Activated CD4-positive, alpha-beta T cell treated with anti-CD3 and anti-CD28 coated beads for 1 hour (primary cell): ENCODE results near the gene AP1G1.
A peak's percentile ranks its signal among the peaks of the same experiment; 100 is the strongest.

Experiments used
- DNase-seq: peaks from one replicate; pipeline ENCODE4 v3.0.0-alpha.2; 2020

Gene AP1G1

DNA sequence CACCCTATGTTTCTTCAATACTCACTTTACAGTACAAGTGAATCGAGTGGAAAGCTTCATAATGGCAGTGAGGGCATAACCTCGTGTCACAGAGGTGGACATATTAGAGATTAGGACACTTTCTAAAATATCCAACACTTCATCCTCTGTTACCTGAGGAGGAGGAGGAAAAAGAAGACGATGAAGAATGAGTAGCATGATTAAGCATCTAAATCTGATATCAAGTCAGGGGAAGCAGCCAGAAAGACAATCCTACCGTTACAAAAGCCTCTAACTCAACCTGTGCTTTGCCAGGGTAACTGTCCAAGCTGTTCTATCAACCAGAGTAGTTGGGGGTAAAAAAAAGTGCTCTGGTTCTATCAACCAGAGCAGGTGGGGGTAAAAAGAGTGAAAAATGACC, 60.4 kb downstream of the AP1G1 start:
- DNase-seq, result no peak

DNA sequence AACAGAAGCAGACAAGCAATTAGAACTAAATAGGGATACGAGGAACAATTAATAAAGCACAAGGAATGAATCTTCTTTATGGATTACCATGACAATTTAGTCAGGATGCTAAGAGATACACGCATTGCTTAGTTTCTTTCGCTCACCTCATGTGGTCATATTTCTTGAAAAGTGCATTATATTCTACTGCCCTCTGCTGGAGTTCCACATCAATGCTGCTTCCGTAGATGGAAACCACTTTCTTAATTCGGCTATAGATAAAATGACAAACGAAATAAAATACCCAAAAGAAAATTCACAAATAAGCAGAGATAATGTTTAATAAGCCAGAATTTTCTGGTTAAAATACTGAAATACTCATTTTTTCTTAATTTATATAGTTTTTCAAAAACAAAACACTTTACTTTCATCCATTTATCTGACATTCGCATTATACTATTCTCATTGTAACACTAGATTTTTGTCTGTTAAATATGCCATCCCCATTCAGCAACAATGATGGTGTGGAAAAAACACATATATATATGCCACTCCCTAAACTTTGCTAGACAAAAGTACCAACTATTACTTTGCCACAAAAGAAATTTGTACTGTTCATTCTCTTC, 62.1 kb downstream of the AP1G1 start:
- no peak for DNase-seq

DNA sequence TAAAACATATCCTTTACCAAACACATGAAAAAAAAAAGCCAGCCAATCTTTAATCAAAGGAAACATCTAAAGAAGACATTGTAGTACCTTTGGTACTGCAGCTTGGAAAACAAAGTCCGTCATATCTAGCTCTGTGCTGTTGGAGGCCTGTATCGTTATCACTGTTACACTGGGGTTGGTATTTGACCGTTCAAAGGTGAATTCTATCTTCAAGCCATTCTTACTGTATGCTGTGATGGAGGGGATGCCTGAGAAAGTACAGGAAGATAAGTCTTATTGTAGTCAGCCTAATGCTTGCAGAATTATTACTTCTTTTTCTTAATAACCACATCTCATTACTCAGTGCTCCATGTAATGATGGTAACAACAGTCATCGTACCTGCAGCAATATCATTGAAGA, 69.8 kb downstream of the AP1G1 start:
- DNase-seq, result no peak

DNA sequence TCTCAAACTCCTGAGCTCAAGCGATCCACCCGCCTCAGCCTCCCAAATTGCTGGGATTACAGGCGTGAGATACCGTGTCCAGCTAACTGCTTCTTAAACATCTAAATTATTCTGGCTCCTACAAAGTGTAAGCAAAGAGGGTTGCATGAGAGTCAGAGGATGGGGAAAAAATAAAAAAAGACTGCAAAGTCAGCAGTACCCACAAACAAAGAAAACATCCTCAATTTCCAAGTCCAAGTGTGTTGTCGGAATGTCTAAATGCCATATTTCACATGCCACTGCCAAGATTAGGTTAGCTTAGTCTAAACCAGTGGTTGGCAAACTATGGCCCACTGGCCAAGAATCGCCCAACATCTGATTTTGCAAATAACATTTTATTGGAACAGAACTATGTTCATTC, 71.1 kb downstream of the AP1G1 start:
- DNase-seq, result no peak

DNA sequence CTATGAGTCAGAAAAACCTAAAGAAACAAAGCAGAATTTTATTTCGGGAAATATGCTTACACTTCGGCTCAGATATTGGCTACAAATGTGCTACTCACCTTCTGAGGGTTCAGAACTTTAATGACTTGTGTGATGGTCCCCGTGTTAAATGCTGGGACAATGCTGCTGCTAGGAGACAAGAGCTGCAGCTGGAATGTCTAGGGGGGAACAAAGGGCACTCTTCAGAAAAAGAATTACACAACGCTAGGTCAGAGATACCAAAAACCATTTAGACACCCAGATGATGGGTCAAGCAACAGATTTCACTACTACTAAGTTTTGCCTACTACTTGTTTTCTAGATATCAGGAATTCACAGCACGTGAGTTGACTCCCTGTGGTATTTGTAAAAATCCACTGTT, 74.1 kb downstream of the AP1G1 start:
- DNase-seq, result no peak

DNA sequence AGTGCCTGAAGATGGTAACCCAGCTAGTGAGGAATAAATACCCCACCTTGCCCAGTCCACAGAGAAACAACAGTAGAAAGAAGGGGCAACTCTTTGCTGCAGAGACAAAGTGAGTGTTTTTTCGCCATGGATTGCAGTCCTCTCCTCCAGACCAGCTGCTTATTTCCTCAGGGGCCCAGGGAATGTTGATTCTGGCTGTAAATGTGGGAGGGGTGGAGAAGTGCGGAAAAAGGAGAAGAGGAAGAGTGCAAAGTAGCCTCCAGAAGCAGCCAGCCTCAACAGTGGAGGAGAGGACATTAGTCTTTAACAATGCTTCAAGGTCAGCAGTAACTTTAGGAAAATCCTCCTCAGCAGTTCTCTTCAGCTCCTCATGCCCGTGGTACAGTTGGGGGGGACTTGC, 76.0 kb downstream of the AP1G1 start:
- DNase-seq, result no peak

DNA sequence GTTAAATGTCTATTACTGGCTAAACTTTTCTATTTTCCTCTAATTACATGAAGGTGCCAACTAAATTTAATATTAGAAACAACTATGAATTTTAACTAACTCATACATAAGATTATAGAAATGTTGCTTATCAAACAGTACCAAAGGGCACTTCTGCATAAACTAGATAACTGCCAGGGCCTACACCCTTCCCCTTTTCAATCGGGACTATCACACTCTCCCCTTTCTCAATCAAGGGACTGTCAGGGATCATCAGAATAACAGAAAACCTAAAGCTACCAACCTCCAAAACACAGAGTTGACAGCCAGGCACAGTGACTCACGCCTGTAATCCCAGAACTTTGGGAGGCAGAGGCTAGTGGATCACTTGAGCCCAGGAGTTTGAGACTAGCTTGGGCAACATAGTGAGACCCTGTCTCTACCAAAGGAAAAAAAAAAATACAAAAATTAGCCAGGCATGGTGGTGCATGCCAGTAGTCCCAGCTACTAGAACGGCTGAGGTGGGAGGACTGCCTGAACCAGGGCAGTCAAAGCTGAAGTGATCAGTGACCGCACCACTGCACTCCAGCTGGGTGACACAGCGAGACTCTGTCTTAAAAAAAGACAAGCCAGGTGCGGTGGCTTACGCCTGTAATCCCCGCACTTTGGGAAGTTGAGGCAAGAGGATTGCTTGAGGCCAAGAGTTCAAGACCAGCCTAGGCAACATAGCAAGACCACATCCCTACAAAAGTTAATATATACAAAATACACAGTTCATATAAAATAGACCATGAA, 80.9 kb downstream of the AP1G1 start:
- no peak for DNase-seq

DNA sequence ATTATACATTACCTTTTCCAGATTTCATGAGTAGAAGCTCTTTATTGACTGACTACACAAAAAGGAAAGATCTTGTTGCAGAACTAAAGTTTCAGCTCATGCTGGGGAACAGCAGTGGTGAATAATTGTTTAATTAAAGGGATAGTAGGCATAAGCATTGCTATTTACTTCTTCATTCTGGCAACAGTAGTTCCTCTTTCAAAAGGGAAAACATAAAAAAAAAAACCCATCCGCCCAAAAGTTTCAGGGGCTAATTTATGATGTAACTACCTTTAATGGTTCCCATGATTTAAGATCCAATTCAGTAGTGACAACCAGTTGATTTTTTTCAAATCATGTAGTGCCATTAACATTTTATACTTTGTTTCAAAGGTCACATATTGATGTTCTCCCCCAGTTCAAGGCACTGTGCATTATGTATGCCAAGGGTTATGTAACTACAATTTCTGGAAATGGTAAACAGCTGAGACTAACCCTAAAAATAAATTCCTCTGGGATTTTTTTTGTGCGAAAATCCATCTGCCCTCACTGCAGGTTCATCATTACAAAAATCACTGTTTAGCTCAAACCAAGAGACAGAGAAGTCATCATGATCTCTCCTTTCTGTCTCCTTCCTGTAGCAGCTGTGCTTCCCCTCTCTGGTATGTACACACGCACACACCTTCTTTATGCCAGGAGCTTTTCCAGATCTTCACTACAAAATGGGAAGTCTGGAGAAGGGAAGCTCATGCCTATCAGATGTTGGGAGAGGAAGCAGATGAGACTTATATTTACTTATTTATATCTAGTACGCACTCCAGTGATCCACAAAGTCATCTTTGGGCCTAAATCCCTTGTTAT, 81.9 kb downstream of the AP1G1 start:
- no peak for DNase-seq

DNA sequence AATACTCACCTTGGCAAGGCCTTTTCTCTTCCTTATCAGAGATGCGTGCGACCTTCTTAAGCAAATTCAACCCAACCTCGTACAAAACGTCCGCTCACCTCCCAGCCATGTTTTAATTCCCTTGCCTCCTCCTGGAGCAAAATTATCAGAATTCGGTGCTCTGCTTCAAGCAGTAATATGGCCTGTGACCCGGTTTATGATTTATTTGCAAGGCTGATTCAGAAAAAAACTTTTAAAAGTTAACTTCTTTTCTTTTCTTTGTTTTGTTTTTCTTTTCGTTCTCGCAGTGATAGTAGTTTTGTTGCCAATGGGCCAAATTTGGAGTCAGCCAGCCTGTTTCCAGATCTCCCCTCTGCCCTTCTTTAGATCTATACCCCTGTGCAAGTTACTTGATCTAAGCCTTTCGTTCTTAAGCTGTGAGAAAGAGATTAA, 84.3 kb downstream of the AP1G1 start, which contains the start of gene PHLPP2:
TSS of gene PHLPP2 (minus strand) at position 382 of the 432 bp plus-strand sequence. CDS start 9,906 bp downstream, outside the sequence.
- DNase-seq, result no peak

DNA sequence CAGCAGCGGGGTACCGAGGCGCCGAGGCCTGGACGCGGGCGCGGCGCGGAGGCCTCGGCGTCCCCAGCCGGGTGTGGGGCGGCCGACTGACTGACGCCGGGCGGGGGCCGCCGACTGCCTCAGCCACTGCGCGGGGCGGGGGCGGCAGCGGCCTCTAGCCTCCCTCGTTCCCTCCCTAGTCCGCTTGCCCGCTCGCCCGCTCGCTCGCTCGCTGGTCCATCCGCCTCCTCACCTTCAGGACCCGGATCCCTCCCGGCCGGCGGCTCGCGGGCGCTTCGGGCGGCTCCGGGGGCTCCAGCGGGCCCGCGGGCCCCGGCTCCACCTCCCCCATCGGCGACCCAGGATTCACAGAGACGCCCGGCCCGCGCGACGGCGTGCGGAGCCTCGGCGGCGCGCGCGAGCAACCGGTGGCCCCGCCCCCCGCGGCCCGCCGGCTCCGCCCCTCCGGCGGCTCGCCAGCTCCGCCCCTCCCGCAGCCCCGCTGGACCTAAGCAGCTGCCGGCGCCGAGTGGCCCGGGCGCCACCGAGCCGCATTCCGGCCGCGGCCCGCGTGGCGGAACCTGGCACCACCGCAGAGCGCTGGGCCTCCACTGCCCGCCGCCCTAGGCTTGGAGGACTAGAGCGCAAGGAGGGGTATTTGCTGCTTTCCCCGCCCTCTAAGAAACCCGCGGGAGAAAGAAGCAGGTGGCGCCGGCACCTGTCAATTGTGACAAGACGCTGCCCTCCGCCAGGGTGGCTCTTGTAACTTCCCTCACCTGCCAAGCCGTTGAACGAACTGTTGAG, 84.9 kb downstream of the AP1G1 start:
- DNase-seq, result peak; percentile 69

DNA sequence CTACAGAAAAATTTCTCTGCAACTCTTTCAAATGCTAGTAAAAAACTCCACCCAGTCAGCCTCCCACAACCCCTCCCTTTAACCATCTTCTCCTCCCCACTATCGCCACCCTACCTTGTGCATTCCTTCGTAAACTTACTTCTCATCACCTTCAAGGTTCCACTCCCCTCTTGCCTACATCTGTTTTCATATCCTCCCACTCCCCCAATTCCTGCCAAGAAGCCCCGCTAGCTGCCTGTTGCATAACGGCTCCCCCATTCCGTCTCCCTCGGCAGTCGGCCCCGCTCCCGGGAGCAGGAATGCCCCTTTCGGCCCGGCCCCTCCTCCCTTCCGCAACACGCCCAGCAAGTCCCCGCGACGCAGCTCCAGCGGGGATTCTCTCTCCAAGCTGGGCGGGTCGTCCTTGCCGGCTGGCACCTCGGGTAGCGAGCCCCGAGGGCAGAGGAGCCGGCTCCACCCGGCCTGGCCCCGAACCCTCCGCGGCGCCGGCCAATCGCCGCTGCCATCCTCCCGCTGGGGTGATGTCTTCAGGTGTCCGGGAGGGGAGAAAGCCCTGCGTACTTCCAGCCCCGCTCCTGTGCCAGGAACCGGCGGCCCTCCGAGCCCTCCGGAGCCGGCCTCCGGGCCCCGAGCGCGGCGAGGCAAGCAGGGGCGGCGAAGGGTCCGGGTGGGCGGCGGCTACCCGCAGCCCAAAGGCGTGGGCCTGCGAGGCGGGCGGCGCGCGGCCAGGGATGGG, 85.7 kb downstream of the AP1G1 start:
- peak; percentile 34 for DNase-seq

DNA sequence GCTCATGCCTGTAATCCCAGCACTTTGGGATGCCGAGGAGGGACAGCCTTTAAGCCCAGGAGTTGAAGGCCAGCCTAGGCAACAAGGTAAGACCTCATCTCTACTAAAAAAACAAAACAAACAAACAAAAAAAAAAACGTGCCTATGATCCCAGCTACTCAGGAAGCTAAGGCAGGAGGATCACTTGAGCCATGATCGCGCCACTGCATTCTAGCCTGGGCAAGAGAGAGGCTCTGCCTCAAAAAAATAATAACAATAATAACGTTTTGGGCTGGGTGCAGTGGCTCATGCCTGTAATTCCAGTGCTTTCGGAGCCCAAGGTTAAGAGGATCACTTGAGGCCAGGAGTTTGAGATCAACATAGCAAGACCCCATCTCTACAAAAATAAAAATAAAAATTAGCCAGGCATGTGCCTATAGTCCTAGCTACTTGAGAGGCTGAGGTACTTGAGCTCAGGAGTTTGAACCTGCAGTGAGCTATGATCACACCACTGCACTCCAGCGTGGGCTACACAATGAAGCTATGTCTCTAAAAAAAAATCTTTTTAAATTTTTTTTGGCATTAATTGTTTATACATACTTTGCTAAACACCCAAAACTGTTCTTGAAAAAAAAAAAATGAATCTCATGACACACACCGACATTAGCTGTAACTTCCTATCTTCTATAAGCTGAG, 87.4 kb downstream of the AP1G1 start:
- no peak for DNase-seq

DNA sequence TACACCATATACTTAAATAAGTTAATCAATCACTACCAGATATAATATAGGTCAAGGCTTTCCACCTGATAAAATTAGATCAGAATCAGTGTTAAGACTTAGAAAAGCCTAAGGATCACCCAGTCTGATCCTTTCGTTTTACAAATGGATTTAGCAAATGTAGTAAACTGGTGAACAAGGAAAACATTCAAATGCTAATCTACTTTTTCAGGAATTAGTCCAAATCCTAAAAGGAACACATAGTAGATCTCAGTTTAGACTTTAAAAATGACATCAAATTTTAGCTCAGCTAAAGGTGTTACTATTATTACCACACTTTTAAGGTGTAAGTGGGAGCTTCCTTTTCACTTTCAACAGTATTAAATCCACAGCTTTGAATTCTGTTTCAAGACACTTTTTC, 96.1 kb downstream of the AP1G1 start:
- no peak for DNase-seq

DNA sequence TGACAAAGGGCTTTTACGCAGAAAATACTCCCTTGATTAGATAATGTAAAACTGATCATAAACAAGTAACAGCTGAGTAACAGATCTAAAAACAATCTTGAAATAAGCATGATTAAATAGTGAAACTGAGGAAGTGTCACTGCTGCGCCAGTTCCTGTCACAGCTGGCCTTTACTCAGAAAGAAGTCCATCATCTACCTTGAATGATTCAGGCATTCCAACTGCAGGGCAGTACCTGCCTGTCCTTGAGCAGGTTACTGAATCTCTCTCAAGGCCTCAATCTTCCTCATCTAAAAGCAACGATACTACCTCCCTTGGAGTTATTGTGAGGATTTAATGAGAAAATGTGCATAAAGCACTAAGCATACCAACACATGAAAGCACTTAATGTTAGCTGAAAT, 96.8 kb downstream of the AP1G1 start:
- no peak for DNase-seq

DNA sequence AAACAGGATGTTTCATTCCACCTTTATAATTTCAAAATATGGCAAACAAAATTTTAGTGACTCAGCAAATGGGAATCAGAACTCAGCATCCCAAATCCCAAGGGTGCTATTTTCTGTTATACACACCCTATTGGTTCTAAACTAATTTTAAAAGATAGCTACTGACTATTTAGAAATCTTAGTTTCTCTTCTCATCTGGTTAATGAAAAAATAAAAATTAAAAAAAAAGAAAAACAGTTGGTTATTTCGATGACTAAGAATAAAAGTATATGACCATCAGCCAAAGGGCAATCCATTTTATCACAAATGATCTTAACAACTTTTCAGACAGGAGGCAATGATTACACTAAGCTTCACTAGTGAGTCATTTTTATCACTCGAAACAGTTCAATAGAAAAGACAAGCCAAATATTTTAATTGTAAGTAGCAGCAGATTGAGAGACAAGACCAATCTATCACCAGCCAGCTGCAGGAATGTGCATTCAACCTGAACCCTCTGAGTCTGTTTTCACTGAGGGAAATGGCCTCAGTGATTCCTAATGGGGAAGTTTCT, 99.3 kb downstream of the AP1G1 start:
- no peak for DNase-seq

DNA sequence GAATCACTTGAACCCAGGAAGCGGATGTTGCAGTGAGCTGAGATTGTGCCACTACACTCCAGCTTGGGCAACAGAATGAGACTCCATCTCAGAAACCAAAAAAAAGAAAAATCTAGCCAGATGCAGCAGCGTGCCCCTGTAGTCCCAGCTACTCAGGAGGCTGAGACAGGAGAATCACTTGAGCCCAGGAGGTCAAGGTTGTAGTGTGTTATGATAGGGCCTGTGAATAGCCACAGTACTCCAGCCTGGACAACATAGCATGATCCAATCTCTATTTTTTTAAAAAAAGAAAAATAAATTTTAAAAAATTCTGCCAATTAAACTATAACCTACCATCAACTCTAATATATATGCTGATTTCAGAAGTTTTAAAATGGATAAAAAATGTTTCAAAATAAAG, 99.9 kb downstream of the AP1G1 start:
- no peak for DNase-seq

DNA sequence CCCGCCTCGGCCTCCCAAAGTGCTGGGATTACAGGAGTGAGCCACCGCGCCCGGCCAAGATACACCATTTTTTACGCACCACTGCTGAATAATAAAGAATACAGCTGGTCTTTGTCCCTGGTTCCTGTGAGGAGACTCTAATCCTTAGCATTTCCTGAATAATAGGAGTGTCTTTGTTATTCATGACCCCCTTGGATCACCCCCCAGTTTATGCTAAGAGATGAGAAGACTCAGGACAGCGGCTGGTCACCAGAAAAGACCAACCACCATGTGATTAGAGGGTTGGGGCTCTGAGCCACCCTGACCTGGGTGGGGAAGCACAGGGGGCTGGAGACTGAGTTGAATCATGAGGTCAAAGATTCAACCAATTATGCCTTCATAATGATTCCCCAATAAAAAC, 101.4 kb downstream of the AP1G1 start:
- no peak for DNase-seq

DNA sequence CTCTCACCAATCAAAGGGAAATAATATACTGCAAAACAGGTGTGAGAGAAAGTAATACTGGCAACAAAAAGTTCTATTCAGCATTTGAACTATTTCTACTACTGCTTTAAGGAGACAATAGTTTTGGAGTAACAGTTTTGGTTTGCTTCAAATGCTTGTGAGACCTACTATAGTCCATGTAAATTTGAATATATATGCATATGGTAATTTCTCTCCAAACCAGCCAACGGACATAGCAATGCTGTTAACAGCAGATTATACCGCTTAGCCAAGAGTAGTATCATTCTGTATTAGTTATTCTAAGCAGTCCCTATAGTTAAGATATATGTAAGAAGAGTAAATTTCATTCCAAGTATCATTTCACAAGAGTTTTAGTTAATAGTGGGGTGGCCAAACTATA, 102.6 kb downstream of the AP1G1 start:
- no peak for DNase-seq

DNA sequence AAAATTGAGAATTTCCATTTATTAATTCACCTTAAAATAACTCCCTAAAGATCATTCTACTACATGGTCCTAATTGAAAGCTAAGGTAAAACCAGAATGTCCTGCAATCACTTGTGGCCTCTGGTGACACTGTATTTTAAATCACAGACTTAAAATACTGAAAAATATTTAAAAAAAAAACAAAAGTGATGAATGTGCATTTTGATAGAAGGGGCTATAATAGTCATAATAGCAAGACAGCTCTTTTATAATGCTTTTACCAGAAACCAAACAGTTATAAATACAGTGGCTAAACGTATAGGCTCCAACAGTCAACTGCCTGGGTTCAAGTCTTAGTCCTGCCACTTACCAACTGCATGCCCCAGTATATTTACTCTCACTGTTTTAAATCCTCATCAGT, 105.3 kb downstream of the AP1G1 start:
- no peak for DNase-seq

DNA sequence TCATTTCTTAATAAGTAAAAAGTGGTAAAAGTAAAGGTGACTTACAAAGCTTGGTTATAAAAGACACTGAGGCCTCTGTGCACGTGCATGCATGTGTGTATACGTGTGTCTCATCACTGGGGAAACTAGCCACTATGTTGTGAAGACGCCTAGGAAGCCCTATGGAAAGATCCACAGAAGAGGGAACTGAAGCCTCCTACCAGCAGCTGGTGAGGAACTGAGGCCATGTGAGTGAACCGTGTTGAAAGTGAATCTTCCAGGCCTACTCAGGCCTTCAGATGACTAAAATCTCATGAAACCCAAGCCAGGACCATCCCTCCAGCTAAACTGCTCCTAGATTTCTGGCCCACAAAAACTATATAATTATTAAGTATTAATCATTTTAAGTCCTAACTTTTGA, 107.8 kb downstream of the AP1G1 start:
- DNase-seq, result no peak

DNA sequence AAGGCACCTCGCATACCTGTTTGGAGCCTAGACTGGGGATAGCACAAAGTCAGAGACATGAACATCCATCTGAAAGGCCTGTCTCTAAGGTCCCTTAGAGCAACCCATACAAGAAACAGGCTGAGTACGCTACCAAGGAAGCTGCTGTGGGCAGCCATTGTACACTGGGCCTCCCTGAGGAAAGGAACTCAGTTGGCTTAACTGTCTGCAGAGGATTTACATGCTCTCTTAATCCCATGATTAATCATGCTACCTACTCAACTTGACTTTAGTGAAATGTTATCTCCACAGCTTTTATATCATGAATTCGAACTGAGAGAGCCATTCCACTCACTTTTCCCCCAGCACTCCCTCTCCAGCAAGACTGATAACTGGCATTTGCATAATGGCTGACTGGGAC, 110.1 kb downstream of the AP1G1 start:
- DNase-seq, result no peak
